HG02623 (cell line): Measurements from ENCODE around the gene PRXL2A.
"Not testable (repeated sequence)": the region's sequence is repeated elsewhere in the genome, so short reads cannot be mapped to it uniquely, and the experiment has no call there.

Source experiments
- ATAC-seq: cut with Tn5 transposase; IDR thresholded peaks from one replicate; pipeline ENCODE4 v1.9.1; 2021; ENCODE audit warnings: moderate library complexity; ENCODE audit not compliant: unreplicated experiment

PRXL2A gene

GRCh38 chr10:80411267-80411668, 2.9 kb downstream of the PRXL2A start:
- no peak for ATAC-seq

- ATAC-seq: no peak
Measured at GRCh38 chr10:80411681-80412220, 3.4 kb downstream of the PRXL2A start.

GRCh38 chr10:80412486-80412885, 4.1 kb downstream of the PRXL2A start:
- no peak for ATAC-seq

GRCh38 chr10:80413271-80413996, 5.1 kb downstream of the PRXL2A start:
- no peak for ATAC-seq

- no peak for ATAC-seq
Measured at GRCh38 chr10:80414142-80414895, 6.0 kb downstream of the PRXL2A start.

- ATAC-seq: no peak
Measured at GRCh38 chr10:80415734-80416478, 7.6 kb downstream of the PRXL2A start.

- ATAC-seq: no peak
Measured at GRCh38 chr10:80416479-80417098, 8.2 kb downstream of the PRXL2A start.

GRCh38 chr10:80417256-80417655, 8.9 kb downstream of the PRXL2A start:
- not testable (repeated sequence) for ATAC-seq

GRCh38 chr10:80421050-80421706, 12.8 kb downstream of the PRXL2A start:
- ATAC-seq: no peak

GRCh38 chr10:80421707-80422536, 13.6 kb downstream of the PRXL2A start:
- ATAC-seq: peak; percentile 93

- no peak for ATAC-seq
Measured at GRCh38 chr10:80425901-80426300, 17.6 kb downstream of the PRXL2A start.

- ATAC-seq: no peak
Measured at GRCh38 chr10:80427541-80427940, 19.2 kb downstream of the PRXL2A start.

GRCh38 chr10:80429521-80429973, 21.2 kb downstream of the PRXL2A start:
- ATAC-seq: no peak

GRCh38 chr10:80433134-80433533, 24.8 kb downstream of the PRXL2A start:
- no peak for ATAC-seq

GRCh38 chr10:80436446-80437098, 28.2 kb downstream of the PRXL2A start:
- no peak for ATAC-seq

GRCh38 chr10:80437227-80437626, 28.9 kb downstream of the PRXL2A start:
- no peak for ATAC-seq

GRCh38 chr10:80441831-80442230, 33.5 kb downstream of the PRXL2A start:
- no peak for ATAC-seq

GRCh38 chr10:80442879-80443278, 34.5 kb downstream of the PRXL2A start:
- no peak for ATAC-seq

- ATAC-seq: no peak
Measured at GRCh38 chr10:80443531-80443974, 35.2 kb downstream of the PRXL2A start.
